Ishikawa (cell line): ENCODE results near the gene HAGHL.
A peak's percentile ranks its signal among the peaks of the same experiment; 100 is the strongest.

Experiments
- RAD21 ChIP-seq: IDR thresholded peaks from 2 replicates; pipeline ENCODE4 v1.6.1; 2012; ENCODE audit warnings: low read depth
- TF ChIP-seq, protein P1 (sequence below): IDR thresholded peaks from 2 replicates; pipeline ENCODE4 v1.6.1; 2012

- TF ChIP-seq RAD21 = peak; percentile 12; the same call in 1 of the 2 replicates
- TF ChIP-seq, protein P1, sequence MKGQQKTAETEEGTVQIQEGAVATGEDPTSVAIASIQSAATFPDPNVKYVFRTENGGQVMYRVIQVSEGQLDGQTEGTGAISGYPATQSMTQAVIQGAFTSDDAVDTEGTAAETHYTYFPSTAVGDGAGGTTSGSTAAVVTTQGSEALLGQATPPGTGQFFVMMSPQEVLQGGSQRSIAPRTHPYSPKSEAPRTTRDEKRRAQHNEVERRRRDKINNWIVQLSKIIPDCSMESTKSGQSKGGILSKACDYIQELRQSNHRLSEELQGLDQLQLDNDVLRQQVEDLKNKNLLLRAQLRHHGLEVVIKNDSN = peak; percentile 48
These were observed 14.0 kb downstream of the HAGHL start, which contains the start of gene CIAO3 for GRCh38 chr16:740764-741505.
